ENCODE measurements around the gene ENAM.
"Not testable (repeated sequence)": the region's sequence is repeated elsewhere in the genome, so short reads cannot be mapped to it uniquely, and the experiment has no call there.

Gene ENAM

GRCh38 chr4:70630162-70630561 is 1.6 kb downstream of the ENAM start:
- DNase-seq: no peak

- no peak for DNase-seq
These were observed 3.5 kb downstream of the ENAM start for GRCh38 chr4:70632028-70632427.

- DNase-seq: no peak
These were observed 5.9 kb downstream of the ENAM start for GRCh38 chr4:70634482-70634881.

- no peak for DNase-seq
These were observed 8.8 kb downstream of the ENAM start for GRCh38 chr4:70637239-70637913.

GRCh38 chr4:70640192-70640591 is 11.6 kb downstream of the ENAM start:
- DNase-seq: no peak

GRCh38 chr4:70650741-70651140 is 22.2 kb downstream of the ENAM start:
- DNase-seq: not testable (repeated sequence)

GRCh38 chr4:70651864-70652506 is 23.4 kb downstream of the ENAM start:
- no peak for DNase-seq

GRCh38 chr4:70654605-70655011 is 26.1 kb downstream of the ENAM start:
- no peak for DNase-seq

- no peak for DNase-seq
These were observed 28.8 kb downstream of the ENAM start for GRCh38 chr4:70657326-70657725.

- DNase-seq: no peak
These were observed 29.9 kb downstream of the ENAM start for GRCh38 chr4:70658418-70658817.

- no peak for DNase-seq
These were observed 31.6 kb downstream of the ENAM start for GRCh38 chr4:70660106-70660505.

- not testable (repeated sequence) for DNase-seq
These were observed 32.9 kb downstream of the ENAM start for GRCh38 chr4:70661309-70661922.

GRCh38 chr4:70666369-70666768 is 37.8 kb downstream of the ENAM start, which contains the start of gene JCHAIN:
Gene JCHAIN (minus strand): TSS chr4:70666508. CDS start chr4:70666490, 18 bp downstream.
- DNase-seq: no peak

- no peak for DNase-seq
These were observed 39.4 kb downstream of the ENAM start for GRCh38 chr4:70667740-70668535.

- no peak for DNase-seq
These were observed 41.9 kb downstream of the ENAM start for GRCh38 chr4:70670332-70671014.

GRCh38 chr4:70671091-70671490 is 42.5 kb downstream of the ENAM start:
- no peak for DNase-seq

GRCh38 chr4:70674191-70674590 is 45.6 kb downstream of the ENAM start:
- DNase-seq: no peak

- no peak for DNase-seq
These were observed 46.2 kb downstream of the ENAM start for GRCh38 chr4:70674731-70675130.

- DNase-seq: no peak
These were observed 48.1 kb downstream of the ENAM start for GRCh38 chr4:70676554-70677090.

GRCh38 chr4:70678383-70678999 is 49.9 kb downstream of the ENAM start:
- DNase-seq: no peak

- no peak for DNase-seq
These were observed 52.4 kb downstream of the ENAM start for GRCh38 chr4:70680934-70681333.

GRCh38 chr4:70681704-70682103 is 53.2 kb downstream of the ENAM start:
- DNase-seq: no peak
